Endodermal cell (in vitro differentiated cells): Measurements from ENCODE around the gene SYT17. TPM values are rescaled to one million over a fixed set of nuclear protein-coding genes. Genes with fewer than 3 reads are reported as not detected.

Source experiments
- DNase-seq: peaks from one replicate; pipeline ENCODE4 v3.0.0-alpha.2; 2017
- H3K27ac ChIP-seq: 2 replicates; pipeline ENCODE4 v1.5.1; 2013; ENCODE audit warnings: mild to moderate bottlenecking, low read depth, low read length, moderate library complexity
- H3K27me3 ChIP-seq: 2 replicates; pipeline ENCODE4 v1.6.1; 2013; ENCODE audit warnings: mild to moderate bottlenecking, low read length, moderate library complexity; ENCODE audit not compliant: insufficient read depth, control insufficient read depth, poor library complexity, severe bottlenecking
- H3K36me3 ChIP-seq: 2 replicates; pipeline ENCODE4 v1.7.0; 2013; ENCODE audit warnings: mild to moderate bottlenecking, low read length, moderate library complexity; ENCODE audit not compliant: control insufficient read depth, insufficient read depth
- H3K4me1 ChIP-seq: one replicate; pipeline ENCODE4 v1.7.0; 2013; ENCODE audit warnings: low read length; ENCODE audit not compliant: control insufficient read depth, insufficient read depth
- H3K4me3 ChIP-seq: 2 replicates; pipeline ENCODE4 v1.5.1; 2013; ENCODE audit warnings: mild to moderate bottlenecking, low read length, moderate library complexity
- H3K9ac ChIP-seq: 2 replicates; pipeline ENCODE4 v1.6.1; 2013; ENCODE audit warnings: mild to moderate bottlenecking, low read length, moderate library complexity; ENCODE audit not compliant: poor library complexity, severe bottlenecking; ENCODE audit errors: extremely low read depth
- H3K9me3 ChIP-seq: 2 replicates; pipeline ENCODE4 v1.6.1; 2013; ENCODE audit warnings: mild to moderate bottlenecking, low read length, moderate library complexity; ENCODE audit not compliant: control insufficient read depth
- H3K27ac Mint-ChIP-seq: 2 replicates; pipeline ENCODE4 v1.8.0; 2020; ENCODE audit warnings: mixed read lengths
- H3K27me3 Mint-ChIP-seq: 2 replicates; pipeline ENCODE4 v1.8.0; 2021; ENCODE audit warnings: mild to moderate bottlenecking, mixed read lengths; ENCODE audit not compliant: insufficient read depth
- H3K36me3 Mint-ChIP-seq: 2 replicates; pipeline ENCODE4 v1.8.0; 2020; ENCODE audit warnings: low read depth, mixed read lengths
- H3K4me1 Mint-ChIP-seq: 2 replicates; pipeline ENCODE4 v1.8.0; 2020; ENCODE audit warnings: mixed read lengths
- H3K4me3 Mint-ChIP-seq: 2 replicates; pipeline ENCODE4 v1.8.0; 2020; ENCODE audit warnings: mild to moderate bottlenecking, moderate library complexity, mixed read lengths
- H3K9me3 Mint-ChIP-seq: 2 replicates; pipeline ENCODE4 v1.8.0; 2020; ENCODE audit warnings: mild to moderate bottlenecking, mixed read lengths
- WGBS, 2 experiments: methylation state at CpG; one replicate each; pipeline versions ENCODE4 v1.1.5 to v1.1.7; 2013; ENCODE audit warnings: missing lambda C conversion rate in 2 of 2, mixed read lengths in 1 of 2; ENCODE audit not compliant: insufficient coverage in 1 of 2, insufficient read length in 1 of 2; 5-methylcytosine and 5-hydroxymethylcytosine counted together
- total RNA-seq, 2 donors: library from RNA; stranded (reverse); fragmentation: NEBNext Ultra II Directional in 1 of 2; extraction: Animal tissue kit (Norgen Biotek cat#: 25700) in 1 of 2; gene quantifications; 2 replicates in 1 of 2; 3 replicates in 1 of 2; pipeline ENCODE4 v1.2.1, GENCODE V29; 2021
- TF ChIP-seq, protein P1 (sequence below): fragments of 200-600 bp; sonication (generic); conservative IDR thresholded peaks from 2 replicates; pipeline ENCODE4 v1.5.0; 2021; ENCODE audit warnings: antibody characterized with exemption, mild to moderate bottlenecking

The SYT17 gene
- total RNA-seq, 2 donors from 2014 or later, result 11.2 to 11.5 TPM

- Mint-ChIP-seq H3K9me3 (peaks cover 12% of the 10 kb centered on the region), H3K4me3 (no peak overlapping the region), H3K36me3 (peaks cover 31% of the 10 kb centered on the region), H3K27ac (peak overlapping the region; percentile 23), H3K4me1 (peaks cover 4% of the 10 kb centered on the region), H3K27me3 (no peaks in the 10 kb centered on the region)
- Histone ChIP-seq H3K27ac (no peak overlapping the region), H3K4me3 (no peak overlapping the region), H3K9me3 (peaks cover 29% of the 10 kb centered on the region), H3K9ac (no peak overlapping the region), H3K4me1 (no peaks in the 10 kb centered on the region), H3K27me3 (no peaks in the 10 kb centered on the region), H3K36me3 (peaks cover 66% of the 10 kb centered on the region)
- TF ChIP-seq, protein P1, sequence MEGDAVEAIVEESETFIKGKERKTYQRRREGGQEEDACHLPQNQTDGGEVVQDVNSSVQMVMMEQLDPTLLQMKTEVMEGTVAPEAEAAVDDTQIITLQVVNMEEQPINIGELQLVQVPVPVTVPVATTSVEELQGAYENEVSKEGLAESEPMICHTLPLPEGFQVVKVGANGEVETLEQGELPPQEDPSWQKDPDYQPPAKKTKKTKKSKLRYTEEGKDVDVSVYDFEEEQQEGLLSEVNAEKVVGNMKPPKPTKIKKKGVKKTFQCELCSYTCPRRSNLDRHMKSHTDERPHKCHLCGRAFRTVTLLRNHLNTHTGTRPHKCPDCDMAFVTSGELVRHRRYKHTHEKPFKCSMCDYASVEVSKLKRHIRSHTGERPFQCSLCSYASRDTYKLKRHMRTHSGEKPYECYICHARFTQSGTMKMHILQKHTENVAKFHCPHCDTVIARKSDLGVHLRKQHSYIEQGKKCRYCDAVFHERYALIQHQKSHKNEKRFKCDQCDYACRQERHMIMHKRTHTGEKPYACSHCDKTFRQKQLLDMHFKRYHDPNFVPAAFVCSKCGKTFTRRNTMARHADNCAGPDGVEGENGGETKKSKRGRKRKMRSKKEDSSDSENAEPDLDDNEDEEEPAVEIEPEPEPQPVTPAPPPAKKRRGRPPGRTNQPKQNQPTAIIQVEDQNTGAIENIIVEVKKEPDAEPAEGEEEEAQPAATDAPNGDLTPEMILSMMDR, result no peak
- DNase-seq, result peak; percentile 61
- WGBS, 2 experiments, result 73 to 94% methylated on average over 2 to 4 of the region's 4 CpGs
Measured at GRCh38 chr16:19228052-19228451, 60.0 kb downstream of the SYT17 start.

- 92% methylated on average over 3 of the region's 3 CpGs; no CpG with 5 or more reads in 1 of the 2 experiments for WGBS, 2 experiments
- TF ChIP-seq, protein P1, result no peak
- DNase-seq, result no peak
Measured at GRCh38 chr16:19228575-19228974, 60.5 kb downstream of the SYT17 start.

GRCh38 chr16:19230575-19230974 lies 62.5 kb downstream of the SYT17 start:
- H3K27me3 Mint-ChIP-seq, result no peaks in the 10 kb centered on the region
- no peaks in the 10 kb centered on the region for H3K4me1 ChIP-seq
- H3K9me3 Mint-ChIP-seq, result peaks cover 11% of the 10 kb centered on the region
- no peak overlapping the region for H3K4me3 ChIP-seq
- DNase-seq, result no peak
- no peak overlapping the region for H3K9ac ChIP-seq
- TF ChIP-seq, protein P1, result no peak
- 95 to 100% methylated on average over 1 to 3 of the region's 3 CpGs for WGBS, 2 experiments
- H3K4me1 Mint-ChIP-seq, result peaks cover 4% of the 10 kb centered on the region
- H3K27me3 ChIP-seq, result no peaks in the 10 kb centered on the region
- H3K27ac Mint-ChIP-seq, result no peak overlapping the region
- H3K27ac ChIP-seq, result no peak overlapping the region
- peaks cover 54% of the 10 kb centered on the region for H3K36me3 ChIP-seq
- H3K36me3 Mint-ChIP-seq, result peaks cover 27% of the 10 kb centered on the region
- no peak overlapping the region for H3K4me3 Mint-ChIP-seq
- peaks cover 18% of the 10 kb centered on the region for H3K9me3 ChIP-seq

More at GRCh38 chr16:19228575-19228974, 60.5 kb downstream of the SYT17 start:
- Mint-ChIP-seq H3K4me1 (peaks cover 4% of the 10 kb centered on the region), H3K27me3 (no peaks in the 10 kb centered on the region), H3K4me3 (no peak overlapping the region), H3K27ac (no peak overlapping the region), H3K36me3 (peaks cover 31% of the 10 kb centered on the region), H3K9me3 (peaks cover 12% of the 10 kb centered on the region)
- H3K4me3 ChIP-seq, result no peak overlapping the region
- no peak overlapping the region for H3K27ac ChIP-seq
- no peaks in the 10 kb centered on the region for H3K4me1 ChIP-seq
- peaks cover 24% of the 10 kb centered on the region for H3K9me3 ChIP-seq
- H3K36me3 ChIP-seq, result peaks cover 61% of the 10 kb centered on the region
- no peak overlapping the region for H3K9ac ChIP-seq
- no peaks in the 10 kb centered on the region for H3K27me3 ChIP-seq
